Measurements from ENCODE around the gene CORO2A.
"Not testable (repeated sequence)": the region's sequence is repeated elsewhere in the genome, so short reads cannot be mapped to it uniquely, and the experiment has no call there.

The CORO2A gene

GRCh38 chr9:98101868-98102273 is 90.6 kb downstream of the CORO2A start:
- in situ Hi-C loops (cut with HindIII; ENCODE audit: low pct_ligation_motif_present, low pct_unique_long_range_greater_than_20kb, low sequenced_read_pairs), result no loop called here
- DNase-seq, result no peak

DNA sequence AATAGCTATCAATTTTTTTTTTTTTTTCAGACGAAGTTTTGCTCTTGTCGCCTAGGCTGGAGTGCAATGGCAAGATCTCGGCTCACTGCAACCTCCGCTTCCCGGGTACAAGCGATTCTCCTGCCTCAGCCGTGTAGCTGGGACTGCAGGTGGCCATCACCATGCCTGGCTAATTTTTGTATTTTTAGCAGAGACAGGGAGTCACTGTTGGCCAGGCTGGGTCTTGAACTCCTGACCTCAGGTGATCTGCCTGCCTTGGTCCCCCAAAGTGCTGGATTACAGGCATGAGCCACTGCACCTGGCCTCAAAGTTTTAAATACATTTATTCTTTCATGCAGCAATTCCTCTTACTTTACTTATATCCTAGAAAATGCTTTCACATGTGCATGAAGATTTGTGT is 91.0 kb downstream of the CORO2A start:
- in situ Hi-C loops (cut with HindIII; ENCODE audit: low pct_ligation_motif_present, low pct_unique_long_range_greater_than_20kb, low sequenced_read_pairs), result no loop called here
- no peak for DNase-seq

DNA sequence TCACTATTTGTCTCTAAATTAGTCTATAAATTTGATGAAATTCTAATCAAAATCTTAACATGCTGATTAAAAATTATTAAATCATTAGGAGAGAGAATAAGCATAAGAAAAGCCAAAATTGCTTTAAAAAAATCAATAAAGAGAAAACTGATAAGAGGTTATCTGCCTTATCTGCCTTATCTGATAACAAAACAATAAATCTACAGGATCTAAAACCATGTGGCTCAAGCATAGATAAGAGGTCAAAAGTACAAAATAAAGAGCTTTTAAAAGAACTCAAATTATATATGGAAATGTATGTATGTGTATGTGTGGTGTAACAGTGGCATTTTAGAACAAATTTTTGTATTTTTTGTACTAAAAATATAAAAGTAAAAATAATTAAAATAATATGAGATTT is 92.0 kb downstream of the CORO2A start:
- no peak for DNase-seq
- in situ Hi-C loops (cut with HindIII; ENCODE audit: low pct_ligation_motif_present, low pct_unique_long_range_greater_than_20kb, low sequenced_read_pairs), result no loop called here

DNA sequence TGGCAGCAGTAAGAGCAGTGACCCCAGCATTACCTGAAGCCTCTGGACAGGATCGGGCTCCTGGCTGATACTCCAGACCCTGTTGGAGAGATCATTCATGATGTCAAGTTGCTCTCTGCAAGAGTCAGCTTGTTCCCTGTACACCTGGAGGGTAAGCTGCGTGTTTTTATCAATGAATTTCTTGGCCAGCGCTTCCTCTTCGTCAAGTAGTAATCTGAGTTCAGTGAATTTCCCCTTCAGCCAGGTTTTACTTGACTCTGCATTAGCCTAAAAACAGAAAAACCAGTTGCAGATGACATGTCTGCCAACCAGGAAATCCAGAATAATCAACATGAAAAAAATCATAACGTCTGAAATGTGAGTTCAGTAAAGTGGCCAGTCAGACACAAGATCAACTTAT is 92.5 kb downstream of the CORO2A start:
- DNase-seq, result no peak
- in situ Hi-C loops (cut with HindIII; ENCODE audit: low pct_ligation_motif_present, low pct_unique_long_range_greater_than_20kb, low sequenced_read_pairs), result no loop called here

- DNase-seq, result no peak
- in situ Hi-C loops (cut with HindIII; ENCODE audit: low pct_ligation_motif_present, low pct_unique_long_range_greater_than_20kb, low sequenced_read_pairs), result no loop called here
These were observed 93.1 kb downstream of the CORO2A start for GRCh38 chr9:98099346-98099745.

DNA sequence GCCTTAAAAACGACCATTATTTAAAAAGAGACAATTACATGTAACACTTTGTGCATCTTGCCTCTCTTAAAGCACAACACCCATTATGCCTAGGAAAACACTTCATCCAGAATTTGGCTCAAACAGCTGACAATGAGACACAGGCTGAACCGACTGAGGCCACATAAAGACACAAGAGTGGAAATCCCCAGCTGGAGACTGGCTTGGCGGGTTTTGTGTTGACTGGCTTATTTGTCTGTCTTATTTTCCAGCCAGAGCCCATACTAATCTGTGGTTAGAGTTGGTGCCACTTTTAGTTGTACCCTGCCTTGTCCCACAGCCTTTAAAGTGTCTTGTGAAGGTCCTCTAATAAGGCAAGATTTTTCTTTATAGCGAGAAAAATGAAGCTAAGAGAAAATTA is 94.6 kb downstream of the CORO2A start:
- no peak for DNase-seq
- in situ Hi-C loops (cut with HindIII; ENCODE audit: low pct_ligation_motif_present, low pct_unique_long_range_greater_than_20kb, low sequenced_read_pairs), result no loop called here

GRCh38 chr9:98096091-98096490 is 96.3 kb downstream of the CORO2A start:
- no peak for DNase-seq
- in situ Hi-C loops (cut with HindIII; ENCODE audit: low pct_ligation_motif_present, low pct_unique_long_range_greater_than_20kb, low sequenced_read_pairs), result no loop called here

DNA sequence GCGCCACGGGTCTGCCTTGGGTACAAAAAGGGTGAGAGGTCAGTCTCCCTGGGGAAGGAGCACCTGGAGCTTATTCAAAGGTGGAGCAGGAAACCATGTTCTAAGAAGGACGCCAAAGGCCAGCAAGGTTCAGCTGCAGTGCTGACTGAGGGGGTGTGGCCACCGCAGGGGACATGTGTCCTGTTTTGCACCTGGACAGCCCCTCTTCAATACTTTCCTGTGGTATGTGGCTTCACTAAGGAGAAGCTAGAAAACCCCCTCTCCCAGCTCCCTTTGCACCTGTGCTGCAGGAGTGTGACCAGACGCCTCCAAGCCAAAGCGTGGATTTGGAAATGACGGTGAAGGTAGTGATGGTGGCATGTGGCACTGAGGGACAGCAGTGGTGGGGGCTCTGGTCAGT is 97.0 kb downstream of the CORO2A start:
- no peak for DNase-seq
- in situ Hi-C loops (cut with HindIII; ENCODE audit: low pct_ligation_motif_present, low pct_unique_long_range_greater_than_20kb, low sequenced_read_pairs), result no loop called here

DNA sequence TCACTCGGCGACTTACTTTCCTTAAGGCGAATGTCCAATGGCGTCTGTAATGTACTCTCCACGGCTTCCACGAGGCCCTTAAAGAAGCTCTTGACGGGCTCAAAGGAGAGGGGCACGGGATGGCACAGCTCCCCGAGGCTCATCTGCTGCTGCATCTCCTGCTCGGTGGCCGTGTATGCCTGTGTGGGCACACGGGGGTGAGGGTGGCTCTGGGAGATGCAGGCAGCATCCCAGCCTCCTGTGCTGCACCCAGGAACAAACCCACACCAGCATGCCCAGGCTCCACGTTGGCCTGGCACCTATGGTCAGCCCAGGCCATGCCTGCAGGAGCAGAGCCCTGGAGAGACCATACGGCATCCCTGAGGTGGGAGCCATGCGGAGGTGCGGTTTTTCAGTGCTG is 97.6 kb downstream of the CORO2A start:
- no peak for DNase-seq
- in situ Hi-C loops (cut with HindIII; ENCODE audit: low pct_ligation_motif_present, low pct_unique_long_range_greater_than_20kb, low sequenced_read_pairs), result no loop called here

DNA sequence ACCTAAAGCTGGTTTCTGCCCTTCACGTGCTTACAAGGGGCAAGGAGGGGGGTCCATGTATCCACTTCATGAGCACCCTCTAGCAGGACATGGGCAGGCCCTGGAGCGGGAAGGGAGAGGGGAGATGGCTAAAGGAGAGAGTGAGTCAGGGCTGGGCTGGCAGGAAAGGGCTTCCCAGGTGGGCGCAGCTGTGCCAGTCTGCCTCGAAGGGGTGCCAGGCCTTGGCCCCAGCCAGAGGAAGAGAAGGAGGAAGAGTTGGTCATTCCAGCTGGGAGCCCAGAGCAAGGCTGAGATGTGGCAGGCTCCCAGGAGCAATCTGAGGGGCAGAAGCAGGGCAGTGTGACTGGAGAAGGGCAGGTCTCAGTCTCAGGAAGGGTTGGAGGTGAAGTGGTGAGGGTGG is 98.1 kb downstream of the CORO2A start:
- no peak for DNase-seq
- in situ Hi-C loops (cut with HindIII; ENCODE audit: low pct_ligation_motif_present, low pct_unique_long_range_greater_than_20kb, low sequenced_read_pairs), result no loop called here

- DNase-seq, result no peak
- in situ Hi-C loops (cut with HindIII; ENCODE audit: low pct_ligation_motif_present, low pct_unique_long_range_greater_than_20kb, low sequenced_read_pairs), result no loop called here
These were observed 99.9 kb downstream of the CORO2A start for GRCh38 chr9:98092613-98092931.

- in situ Hi-C loops (cut with HindIII; ENCODE audit: low pct_ligation_motif_present, low pct_unique_long_range_greater_than_20kb, low sequenced_read_pairs), result no loop called here
These were observed 100.5 kb downstream of the CORO2A start for GRCh38 chr9:98091735-98092612.

GRCh38 chr9:98090674-98091073 is 101.8 kb downstream of the CORO2A start:
- in situ Hi-C loops (cut with HindIII; ENCODE audit: low pct_ligation_motif_present, low pct_unique_long_range_greater_than_20kb, low sequenced_read_pairs); DNase-seq: not testable (repeated sequence)

More at GRCh38 chr9:98091735-98092612, 100.5 kb downstream of the CORO2A start:
- DNase-seq, result no peak

DNA sequence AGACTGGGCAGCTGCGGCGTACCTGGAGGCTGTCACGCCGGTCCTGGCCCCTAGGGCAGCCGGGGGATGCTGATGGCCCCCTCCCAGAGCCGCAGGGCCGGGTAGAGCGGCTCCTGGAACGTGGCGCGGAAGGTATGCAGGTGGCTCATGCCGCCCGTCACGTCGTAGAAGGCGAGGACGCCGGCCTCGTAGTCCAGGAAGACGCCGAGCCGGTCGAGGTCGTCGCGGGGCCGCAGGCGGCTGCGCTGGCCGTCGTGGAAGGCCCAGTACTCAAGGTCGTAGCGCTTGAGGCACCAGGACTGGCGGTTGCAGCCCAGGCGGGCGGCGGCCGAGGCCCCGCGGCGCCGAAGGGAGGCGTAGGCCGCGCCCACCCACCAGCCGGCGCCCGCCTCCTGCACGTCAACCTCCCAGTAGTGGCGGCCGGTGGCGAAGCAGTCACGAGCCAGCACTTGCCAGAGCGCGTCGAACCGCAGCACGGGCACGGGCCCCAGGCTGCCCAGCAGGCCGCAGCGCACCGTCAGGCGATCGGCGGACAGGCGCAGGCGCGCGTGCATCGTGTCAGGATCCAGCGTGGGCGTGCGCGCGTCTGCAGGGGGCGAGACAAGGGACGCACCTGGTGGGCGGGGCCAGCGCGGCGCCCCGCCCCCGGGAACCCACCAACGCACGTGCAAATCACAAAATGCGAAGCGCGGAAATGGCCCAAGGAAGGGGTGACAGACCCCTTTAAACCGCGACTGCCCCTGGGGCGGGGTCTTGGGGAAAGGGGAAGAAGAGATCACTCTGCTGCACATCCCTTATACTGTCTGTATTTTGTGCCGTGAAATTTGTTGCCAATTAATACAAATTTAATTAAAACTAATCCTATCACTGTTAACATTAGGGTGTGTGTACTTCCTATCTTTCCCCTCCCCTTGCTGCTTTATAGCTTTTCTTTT is 104.8 kb downstream of the CORO2A start:
- in situ Hi-C loops (cut with HindIII; ENCODE audit: low pct_ligation_motif_present, low pct_unique_long_range_greater_than_20kb, low sequenced_read_pairs), result no loop called here
- no peak for DNase-seq

- in situ Hi-C loops (cut with HindIII; ENCODE audit: low pct_ligation_motif_present, low pct_unique_long_range_greater_than_20kb, low sequenced_read_pairs), result no loop called here
- DNase-seq, result no peak
These were observed 106.0 kb downstream of the CORO2A start for GRCh38 chr9:98086461-98086860.

GRCh38 chr9:98085944-98086343 is 106.5 kb downstream of the CORO2A start:
- in situ Hi-C loops (cut with HindIII; ENCODE audit: low pct_ligation_motif_present, low pct_unique_long_range_greater_than_20kb, low sequenced_read_pairs), result no loop called here
- no peak for DNase-seq

DNA sequence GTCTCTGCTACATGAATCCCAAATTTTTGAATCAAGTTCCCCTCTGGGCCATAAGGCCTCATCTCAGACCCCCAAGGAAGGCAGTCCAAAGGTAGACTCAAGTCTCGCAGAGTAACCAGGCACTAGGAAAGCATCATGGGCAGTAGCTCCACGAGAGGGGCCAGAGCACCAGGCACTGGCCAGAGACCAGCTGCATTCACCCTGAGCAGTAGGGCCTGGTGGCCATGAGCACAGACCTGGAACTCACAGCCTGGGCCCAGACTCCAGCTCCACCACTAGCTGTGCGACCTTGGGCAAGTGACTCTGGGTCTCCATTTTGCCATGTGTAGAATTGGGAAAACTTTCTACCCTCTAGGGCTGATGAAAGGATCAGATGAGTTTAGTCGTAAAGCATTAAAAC is 107.4 kb downstream of the CORO2A start:
- no peak for DNase-seq
- in situ Hi-C loops (cut with HindIII; ENCODE audit: low pct_ligation_motif_present, low pct_unique_long_range_greater_than_20kb, low sequenced_read_pairs), result no loop called here

DNA sequence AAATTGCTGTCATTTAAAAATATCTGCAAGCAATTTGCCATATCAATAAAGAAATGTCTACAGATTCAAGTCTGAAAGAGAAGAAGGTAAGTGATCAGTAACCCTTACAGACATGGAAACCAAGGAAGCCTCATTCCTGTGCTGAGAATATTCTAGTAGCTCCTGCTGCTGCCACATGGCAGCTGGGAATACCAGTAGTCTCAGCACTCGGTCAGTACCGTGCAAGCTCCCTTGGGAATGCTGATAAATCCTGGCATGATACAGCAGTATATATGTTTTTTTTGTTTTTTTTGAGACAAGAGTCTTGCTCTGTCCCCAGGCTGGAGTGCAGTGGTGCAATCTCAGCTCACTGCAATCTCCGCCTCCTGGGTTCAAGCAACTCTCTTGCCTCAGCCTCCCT is 108.0 kb downstream of the CORO2A start:
- no peak for DNase-seq
- in situ Hi-C loops (cut with HindIII; ENCODE audit: low pct_ligation_motif_present, low pct_unique_long_range_greater_than_20kb, low sequenced_read_pairs), result no loop called here

GRCh38 chr9:98083566-98084183 is 108.8 kb downstream of the CORO2A start:
- in situ Hi-C loops (cut with HindIII; ENCODE audit: low pct_ligation_motif_present, low pct_unique_long_range_greater_than_20kb, low sequenced_read_pairs), result no loop called here

More at GRCh38 chr9:98083566-98084183, 108.8 kb downstream of the CORO2A start:
- no peak for DNase-seq

Measured in ACHN (cell line).